HuH-7.5 (cell line): ENCODE measurements around the gene BTN2A1.
"Not testable (repeated sequence)": the region's sequence is repeated elsewhere in the genome, so short reads cannot be mapped to it uniquely, and the experiment has no call there.

Experiments used
- DNase-seq: peaks from one replicate; pipeline ENCODE4 v3.0.0; 2011; ENCODE audit warnings: low spot score

The BTN2A1 gene

DNA sequence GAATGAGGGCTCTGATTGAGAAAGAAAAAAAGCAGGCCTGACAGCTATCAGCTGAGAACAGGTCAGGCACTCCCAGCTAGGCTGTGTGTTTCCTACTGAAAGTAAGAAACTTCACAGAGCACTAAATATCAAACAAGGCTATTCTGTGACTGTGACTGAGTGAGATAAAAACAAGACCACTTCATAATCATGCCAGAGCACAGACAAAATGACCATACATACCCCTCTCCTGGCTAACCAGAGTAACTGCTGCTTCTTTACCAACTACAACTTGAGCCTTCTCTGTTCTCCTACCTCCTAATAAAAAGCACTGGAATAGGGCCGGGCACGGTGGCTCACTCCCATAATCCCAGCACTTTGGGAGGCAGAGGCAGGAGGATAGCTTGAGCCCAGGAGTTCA, 35.5 kb downstream of the BTN2A1 start:
- no peak for DNase-seq

DNA sequence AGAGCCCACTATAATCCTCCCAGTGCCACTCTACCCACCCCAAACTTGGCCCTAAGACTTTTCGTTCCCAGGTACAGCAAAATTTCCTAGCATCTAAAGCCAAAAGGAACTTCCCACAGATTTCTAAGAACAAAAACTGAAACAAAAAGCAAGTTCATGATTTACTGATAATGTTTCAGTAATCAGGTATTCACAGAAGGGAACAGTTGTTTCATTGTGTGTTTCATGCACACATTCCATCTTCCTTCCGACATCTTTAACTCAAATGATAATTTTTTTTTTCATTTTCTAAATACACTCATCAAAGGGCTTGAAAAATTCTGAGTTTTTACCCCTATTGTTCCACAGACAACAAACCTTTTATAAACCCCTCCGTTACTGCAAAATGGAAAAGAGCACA, 36.4 kb downstream of the BTN2A1 start:
- no peak for DNase-seq

DNA sequence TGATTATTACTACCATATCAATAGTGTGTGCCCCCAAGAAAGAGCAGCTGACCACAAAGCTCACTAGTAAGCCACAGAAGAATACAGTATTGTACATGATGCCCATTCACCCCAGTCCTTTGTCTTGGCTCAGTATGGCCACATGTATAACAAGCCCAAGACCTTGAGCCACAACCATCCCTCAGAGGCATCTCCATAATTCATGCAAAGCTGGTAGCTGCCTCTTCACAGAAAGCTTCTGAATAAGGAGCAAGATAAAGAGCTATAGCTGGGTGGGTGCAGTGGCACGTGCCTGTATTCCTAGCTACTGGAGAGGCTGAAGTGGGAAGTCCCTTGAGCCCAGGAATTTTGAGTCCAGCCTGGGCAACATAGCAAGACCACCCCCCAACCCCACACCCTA, 37.5 kb downstream of the BTN2A1 start:
- DNase-seq, result no peak

- no peak for DNase-seq
Measured at GRCh38 chr6:26497610-26498009, 39.9 kb downstream of the BTN2A1 start.

- no peak for DNase-seq
Measured at GRCh38 chr6:26500102-26500501, 42.3 kb downstream of the BTN2A1 start, which contains the start of gene BTN1A1. Gene BTN1A1, plus strand, starts transcription at chr6:26500303. Its CDS starts 984 bp downstream, at chr6:26501287.

- DNase-seq, result no peak
Measured at GRCh38 chr6:26501482-26501986, 43.8 kb downstream of the BTN2A1 start.

DNA sequence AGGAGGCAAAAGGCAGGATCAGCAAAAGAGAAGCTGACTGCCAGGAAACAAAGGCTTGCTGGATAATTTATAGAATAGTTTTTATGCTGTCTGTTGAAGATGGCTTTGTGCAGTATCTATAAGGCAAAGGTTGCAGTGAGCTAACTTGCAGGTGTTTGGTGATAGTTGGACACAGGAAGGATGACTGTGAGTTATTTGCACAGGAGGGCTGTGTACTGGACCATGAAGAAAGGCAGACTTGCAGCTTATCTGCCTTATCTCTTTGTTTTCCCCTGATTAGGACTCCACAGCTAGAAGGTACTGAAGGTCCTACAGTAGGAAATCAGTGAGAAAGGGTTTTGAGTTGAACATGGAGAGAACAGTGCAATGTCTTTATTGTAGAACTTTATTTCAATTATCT, 44.4 kb downstream of the BTN2A1 start:
- no peak for DNase-seq

DNA sequence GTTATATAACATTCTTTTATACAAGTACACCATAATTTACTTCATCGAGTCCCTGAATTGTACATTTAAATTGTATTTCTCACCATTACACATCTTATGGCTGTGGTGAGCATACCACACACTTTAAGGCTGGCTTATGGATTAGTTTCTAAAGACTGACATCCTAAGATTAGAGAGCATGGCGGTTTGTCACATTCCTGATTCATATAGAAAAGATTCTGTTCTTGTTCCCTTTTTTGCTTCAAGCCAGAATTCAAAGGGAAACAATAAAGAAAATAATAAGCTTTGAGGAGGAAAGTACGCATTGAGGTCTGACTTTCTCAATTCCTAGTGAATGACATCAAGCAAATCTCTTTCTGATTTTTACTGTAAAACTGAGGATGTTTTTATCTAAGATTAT, 44.9 kb downstream of the BTN2A1 start:
- no peak for DNase-seq

- DNase-seq, result no peak
Measured at GRCh38 chr6:26507658-26508057, 49.9 kb downstream of the BTN2A1 start.

DNA sequence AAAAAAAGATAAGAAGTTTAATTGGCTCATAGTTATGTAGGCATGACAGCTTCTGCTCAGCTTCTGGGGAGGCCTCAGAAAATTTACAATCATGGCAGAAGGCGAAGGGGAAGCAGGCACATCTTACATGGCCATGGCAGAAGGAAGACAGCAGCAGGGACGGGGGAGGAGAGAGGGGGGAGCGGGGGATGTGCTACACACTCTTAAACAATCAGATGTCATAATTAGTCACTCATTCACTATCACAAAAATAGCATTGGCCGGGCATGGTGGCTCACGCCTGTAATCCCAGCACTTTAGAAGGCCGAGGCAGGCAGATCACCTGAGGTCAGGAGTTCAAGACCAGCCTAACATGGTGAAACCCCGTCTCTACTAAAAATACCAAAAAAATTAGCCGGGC, 53.3 kb downstream of the BTN2A1 start:
- not testable (repeated sequence) for DNase-seq

DNA sequence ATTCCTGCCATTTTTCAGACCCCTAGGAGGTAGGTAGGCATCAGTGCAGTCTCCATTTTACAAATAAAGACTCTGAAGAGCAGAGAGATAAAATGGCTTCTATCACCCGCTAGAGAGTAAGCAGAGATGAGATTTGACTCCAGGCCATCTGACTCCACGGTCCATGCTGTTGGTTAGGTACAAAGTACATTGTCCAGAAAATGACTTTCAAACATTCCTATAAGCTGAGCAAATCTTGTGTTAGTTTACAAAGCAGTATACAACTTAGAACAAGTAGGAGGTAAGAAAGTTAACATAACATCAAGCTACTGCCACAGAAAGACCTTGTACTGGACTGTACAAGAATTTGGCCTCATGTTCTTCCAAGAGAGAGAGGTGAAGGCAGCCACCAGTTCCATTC, 57.2 kb downstream of the BTN2A1 start:
- DNase-seq, result peak; percentile 49

DNA sequence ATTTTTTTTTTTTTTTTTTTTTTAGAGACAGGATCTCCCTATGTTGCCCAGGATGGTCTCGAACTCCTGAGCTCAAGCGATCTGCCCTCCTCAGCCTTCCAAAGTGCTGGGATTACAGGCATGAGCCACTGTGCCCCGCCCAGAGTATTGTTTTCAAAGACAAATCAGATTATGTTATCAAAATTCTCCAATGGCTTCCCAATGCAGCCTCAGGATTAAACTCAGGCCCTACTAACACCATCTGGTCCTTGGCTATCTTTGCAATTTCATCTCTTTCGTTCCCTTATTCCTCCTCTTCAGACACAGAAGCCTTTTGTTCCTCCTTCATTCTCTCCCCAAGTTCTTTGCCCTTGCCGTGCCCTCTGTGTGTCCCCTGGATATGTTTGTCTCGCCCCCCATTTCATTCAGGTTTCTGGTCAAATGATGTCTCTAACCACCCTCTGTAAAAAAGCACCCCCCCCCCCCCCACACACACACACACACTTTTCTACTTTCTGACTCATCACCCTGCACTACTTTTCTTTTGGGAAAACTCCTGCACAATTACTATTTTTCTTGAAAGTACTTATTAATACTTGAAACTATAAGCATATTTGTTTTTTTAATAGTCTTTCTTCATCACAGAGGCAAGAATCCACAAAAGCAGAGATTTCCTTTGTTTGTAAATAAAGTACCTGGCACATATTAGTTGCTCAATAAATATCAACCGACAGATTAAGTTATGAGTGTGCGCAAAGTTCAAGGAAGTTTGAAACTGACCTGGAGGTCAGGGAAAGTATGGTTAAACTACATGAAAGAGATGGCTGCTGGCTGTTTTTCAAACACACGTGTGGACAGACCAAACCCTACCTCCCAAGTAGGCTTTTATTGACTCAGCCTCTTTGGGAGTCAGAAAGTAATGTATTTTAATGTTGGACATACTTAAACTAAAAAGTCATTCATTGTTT, 59.0 kb downstream of the BTN2A1 start:
- DNase-seq, result no peak
